HepG2 (cell line): ENCODE data around the gene FAM53B. TPM values are rescaled to one million over a fixed set of nuclear protein-coding genes. Genes with fewer than 3 reads are reported as not detected.

Source experiments
- ATAC-seq: fragments of 200-7000 bp; cut with Tn5 transposase; 3 replicates; pipeline ENCODE4 v1.9.1; 2020; ENCODE audit warnings: mild to moderate bottlenecking, moderate library complexity
- BruUV-seq: library from RNA; stranded (reverse); fragments of 400-500 nt; replicated peaks from 2 replicates; lab custom pipeline; 2021; lab: Mats Ljungman, UMichigan
- CTCF ChIA-PET: fragments of 300-600 bp; formaldehyde crosslinking; extraction: SDS; loops from one replicate; lab custom pipeline; 2021; ENCODE audit warnings: low total read pairs, inconsistent platforms, low intra/inter-chr PET ratio; lab: Yijun Ruan, JAX
- POLR2A ChIA-PET: fragments of 350-600 bp; sonication (Branson Sonifier 250); formaldehyde crosslinking; loops from one replicate; lab custom pipeline; 2020; ENCODE audit warnings: antibody characterized with exemption, inconsistent platforms; lab: Yijun Ruan, JAX
- DNase-seq: peaks from one replicate; pipeline ENCODE4 v3.0.0-alpha.2; 2015; ENCODE audit warnings: low spot score
- FAIRE-seq: peaks from 3 replicates; lab custom pipeline; 2011; peaks lifted over from hg19 to GRCh38; lab: Jason Lieb, UNC
- H2AFZ ChIP-seq: one replicate; pipeline ENCODE4 v1.6.1; 2011; ENCODE audit warnings: low read length, inconsistent platforms
- H3K27ac ChIP-seq: fragments of 300-600 bp; 3 replicates; pipeline ENCODE4 v1.8.0; 2011; ENCODE audit warnings: mixed run types, mild to moderate bottlenecking, mixed read lengths, low read length, inconsistent platforms; ENCODE audit not compliant: insufficient read depth; ENCODE audit errors: extremely low read length
- H3K27me3 ChIP-seq, 2 experiments: fragments of 200-600 bp in 1 of 2; 2 replicates in 1 of 2; 3 replicates in 1 of 2; pipeline versions ENCODE4 v1.6.0 to v1.8.0; 2011; ENCODE audit warnings: low read length in 2 of 2, mild to moderate bottlenecking in 2 of 2, moderate library complexity in 2 of 2, inconsistent platforms in 1 of 2; ENCODE audit not compliant: insufficient read depth in 2 of 2, control insufficient read depth in 1 of 2
- H3K36me3 ChIP-seq, 2 experiments: fragments of 200-600 bp in 1 of 2; replicated peaks in 1 of 2; 2 replicates in 1 of 2; 3 replicates in 1 of 2; pipeline versions ENCODE4 v1.5.1 to v1.8.0; 2011; ENCODE audit warnings: low read length in 2 of 2, inconsistent platforms in 1 of 2; ENCODE audit not compliant: insufficient read depth in 2 of 2, control insufficient read depth in 1 of 2
- H3K4me1 ChIP-seq: 2 replicates; pipeline ENCODE4 v1.5.1; 2012; ENCODE audit warnings: low read length, inconsistent platforms; ENCODE audit not compliant: insufficient read depth
- H3K4me2 ChIP-seq: 2 replicates; pipeline ENCODE4 v1.6.0; 2011; ENCODE audit warnings: low read depth, low read length, inconsistent platforms
- H3K4me3 ChIP-seq, 3 experiments: fragments of 200-600 bp in 1 of 3; sonication (generic), shearing (Covaris generic) in 1 of 3; replicated peaks in 1 of 3; 2 replicates each; pipeline ENCODE4 v1.5.1; 2011 to 2016; ENCODE audit warnings: low read length in 3 of 3, inconsistent platforms in 2 of 3, low read depth in 2 of 3, mild to moderate bottlenecking in 2 of 3, control low read depth in 1 of 3, mixed read lengths in 1 of 3; ENCODE audit not compliant: insufficient read depth in 1 of 3
- H3K79me2 ChIP-seq: one replicate; pipeline ENCODE4 v1.6.1; 2011; ENCODE audit warnings: low read length, inconsistent platforms; ENCODE audit not compliant: insufficient read depth
- H3K9ac ChIP-seq: 2 replicates; pipeline ENCODE4 v1.6.0; 2011; ENCODE audit warnings: mild to moderate bottlenecking, low read depth, low read length, inconsistent platforms; ENCODE audit not compliant: insufficient read depth
- H3K9me3 ChIP-seq: 2 replicates; pipeline ENCODE4 v1.5.1; 2012; ENCODE audit warnings: mild to moderate bottlenecking, low read length
- H4K20me1 ChIP-seq: 2 replicates; pipeline ENCODE4 v1.6.0; 2011; ENCODE audit warnings: inconsistent platforms, mild to moderate bottlenecking, low read length, moderate library complexity; ENCODE audit not compliant: insufficient read depth
- HOXA5 ChIP-seq: sonication (generic); formaldehyde crosslinking; IDR thresholded peaks from 2 replicates; pipeline ENCODE4 v1.4.0; 2020; ENCODE audit warnings: missing genetic modification reagents
- PCBP1 ChIP-seq: fragments of 200-400 bp; formaldehyde crosslinking; IDR thresholded peaks from 2 replicates; pipeline ENCODE4 v1.6.1; 2017; ENCODE audit warnings: mild to moderate bottlenecking, low read depth, low read length, borderline replicate concordance
- PRDM15 ChIP-seq: sonication (generic); formaldehyde crosslinking; IDR thresholded peaks from 2 replicates; pipeline ENCODE4 v1.4.0; 2020; ENCODE audit warnings: missing genetic modification reagents
- SSRP1 ChIP-seq: IDR thresholded peaks from 2 replicates; pipeline ENCODE4 v1.6.1; 2016; ENCODE audit warnings: control low read depth
- ZFP1 ChIP-seq: IDR thresholded peaks from 2 replicates; pipeline ENCODE4 v1.6.1; 2016
- WGBS: methylation state at CpG from one replicate; pipeline ENCODE4 v1.1.6; 2017; ENCODE audit warnings: low lambda C conversion rate; 5-methylcytosine and 5-hydroxymethylcytosine counted together
- in situ Hi-C: cut with HindIII; loops from 2 replicates; pipeline ENCODE4 v1.10.0; 2017; ENCODE audit warnings: low pct_unique_long_range_greater_than_20kb; ENCODE audit not compliant: extremely low pct_ligation_motif_present
- intact Hi-C: fragments of 100-400 bp; cut with micrococcal nuclease; formaldehyde crosslinking; loops from one replicate; pipeline ENCODE4 v1.10.0; 2022; ENCODE audit not compliant: unreplicated experiment
- polyA plus RNA-seq, 8 experiments: library from polyadenylated mRNA; depleted of rRNA in 3 of 8; stranded (reverse) in 7 of 8; unstranded in 1 of 8; fragments of >200 nt; fragmentation: Illumina TruSeq in 4 of 8; extraction: Trizol in 4 of 8; gene quantifications; 2 replicates each; pipeline versions ENCODE4 v1.2.1 to v1.2.3, GENCODE V29; 2011 to 2016; ENCODE audit warnings: low read depth in 4 of 8, missing spikeins in 1 of 8, mixed read lengths in 1 of 8; ENCODE audit not compliant: insufficient read depth in 1 of 8
- total RNA-seq, 5 experiments: library from RNA; depleted of rRNA; stranded (reverse); fragments of >200 nt; fragmentation: Illumina TruSeq; extraction: Trizol; gene quantifications; 2 replicates each; pipeline ENCODE4 v1.2.3, GENCODE V29; 2016; ENCODE audit warnings: low read depth in 1 of 5

The FAM53B gene
- total and polyA plus RNA-seq, 2 of the 13 experiments (the other 11 are each of a cell fraction or from before 2014, with no cell fraction given), result 6.4 to 19.3 TPM

- POLR2A ChIA-PET, result interaction anchor here (0.7 to 2.0 kb wide), 4 partner anchors 51 to 153 kb away, joined by 3 to 8 read pairs (median 4); no protein-coding TSS in a partner anchor
- H3K27me3 ChIP-seq, result no peaks in the 10 kb centered on the region; a peak in 1 of 5 replicates
- 36% methylated on average over 9 of the region's 9 CpGs for WGBS
- H3K4me1 ChIP-seq, result peaks cover 71% of the 10 kb centered on the region
- H2AFZ ChIP-seq, result no peak overlapping the region
- CTCF ChIA-PET, result interaction anchor here (1.3 to 2.0 kb wide), 3 partner anchors 110 to 212 kb away, joined by 3 to 10 read pairs (median 7); no protein-coding TSS in a partner anchor
- peak overlapping the region; percentile 80 to 87 (median 81); a peak in 5 of 6 replicates for H3K4me3 ChIP-seq
- in situ Hi-C loops, result loop anchor here (5.0 kb wide), 1 partner anchor 205 kb away; no protein-coding TSS in a partner anchor
- H3K9me3 ChIP-seq, result no peaks in the 10 kb centered on the region
- DNase-seq (no peak), FAIRE-seq (peak; percentile 36), ATAC-seq (peak; percentile 9; the same call in 2 of the 3 replicates)
- intact Hi-C loops, result loop anchor here (1.0 to 5.0 kb wide), 3 partner anchors 50 to 135 kb away; partner anchors contain the start of gene EEF1AKMT2
- H3K36me3 ChIP-seq, result no peaks in the 10 kb centered on the region
- H3K79me2 ChIP-seq, result peaks cover 44% of the 10 kb centered on the region
- H3K9ac ChIP-seq, result peak overlapping the region; percentile 70; the same call in 1 of the 2 replicates
- H4K20me1 ChIP-seq, result peaks cover 4% of the 10 kb centered on the region; the same call in 1 of the 2 replicates
- TSS peak; percentile 33 for BruUV-seq
- H3K27ac ChIP-seq, result peak overlapping the region; percentile 70
- H3K4me2 ChIP-seq, result peak overlapping the region; percentile 82
- TF ChIP-seq HOXA5 (CRISPR knock-in tag) (no peak), PCBP1 (no peak), SSRP1 (no peak), PRDM15 (CRISPR knock-in tag) (peak; percentile 8; the same call in 1 of the 2 replicates), ZFP1 (CRISPR knock-in tag) (no peak)
Observed at GRCh38 chr10:124741922-124742412, 2.2 kb downstream of the FAM53B start.
